Endometrium (tissue), 2 donors: ENCODE results near the gene MTA2.

ENCODE experiments used
- FAIRE-seq: peaks from 2 replicates; lab custom pipeline; 2012; peaks lifted over from hg19 to GRCh38; lab: Jason Lieb, UNC
- donor health status: control.
- donor health status: control.

MTA2 gene

GRCh38 chr11:62612366-62613290 is 11.0 kb upstream of the MTA2 start, which contains the start of the genes EML3 and ROM1:
TSS of gene EML3 (minus strand) at chr11:62612775. CDS start at chr11:62612457, 318 bp downstream.
TSS of gene ROM1 (plus strand) at chr11:62613257. CDS start at chr11:62613282, 25 bp downstream.
- FAIRE-seq, result no peak

- FAIRE-seq, result no peak
Observed at GRCh38 chr11:62611705-62612365, 10.2 kb upstream of the MTA2 start.

GRCh38 chr11:62610814-62611704 is 9.4 kb upstream of the MTA2 start:
- FAIRE-seq, result no peak

- FAIRE-seq, result no peak
Observed at GRCh38 chr11:62610403-62610802, 8.7 kb upstream of the MTA2 start.

- no peak for FAIRE-seq
Observed at GRCh38 chr11:62608776-62609175, 7.1 kb upstream of the MTA2 start.

GRCh38 chr11:62607714-62608113 is 6.0 kb upstream of the MTA2 start:
- FAIRE-seq, result no peak

GRCh38 chr11:62605902-62606301 is 4.2 kb upstream of the MTA2 start:
- no peak for FAIRE-seq

GRCh38 chr11:62605467-62605866 is 3.8 kb upstream of the MTA2 start:
- no peak for FAIRE-seq

- no peak for FAIRE-seq
Observed at GRCh38 chr11:62604460-62605120, 2.9 kb upstream of the MTA2 start.

- no peak for FAIRE-seq
Observed at GRCh38 chr11:62603776-62604299, 2.2 kb upstream of the MTA2 start.

- no peak for FAIRE-seq
Observed at GRCh38 chr11:62603072-62603408, 1.4 kb upstream of the MTA2 start.

GRCh38 chr11:62602141-62603071 is 741 bp upstream of the MTA2 start:
- no peak for FAIRE-seq

- FAIRE-seq, result no peak
Observed at GRCh38 chr11:62601122-62601371, 618 bp downstream of the MTA2 start.

- FAIRE-seq, result no peak
Observed at GRCh38 chr11:62600367-62601121, 1.1 kb downstream of the MTA2 start.

- no peak for FAIRE-seq
Observed at GRCh38 chr11:62599901-62600300, 1.8 kb downstream of the MTA2 start.

GRCh38 chr11:62599069-62599696 is 2.5 kb downstream of the MTA2 start:
- peak; percentile 93 for FAIRE-seq

- no peak for FAIRE-seq
Observed at GRCh38 chr11:62595124-62595523, 6.5 kb downstream of the MTA2 start.

GRCh38 chr11:62593434-62594044 is 8.1 kb downstream of the MTA2 start:
- no peak for FAIRE-seq

- FAIRE-seq, result no peak
Observed at GRCh38 chr11:62592989-62593421, 8.7 kb downstream of the MTA2 start.
